ENCODE measurements around the gene MTERF2. TPM values are rescaled to one million over a fixed set of nuclear protein-coding genes. Genes with fewer than 3 reads are reported as not detected.
A peak's percentile ranks its signal among the peaks of the same experiment; 100 is the strongest.

MTERF2 gene
- total and polyA plus RNA-seq, 2 donors (not counting 1 experiment from before 2014, with no cell fraction given): 6.3 to 7.3 TPM

GRCh38 chr12:106962286-106962685 lies 24.7 kb downstream of the MTERF2 start:
- TF ChIP-seq EZH2 (IDR thresholded peaks at IDR 0.05; ENCODE audit: low read length, missing control alignments) (no peak), CTCF (conservative IDR thresholded peaks at IDR 0.05 in 1 of 2, IDR thresholded peaks at IDR 0.05 in 1 of 2; ENCODE audit: low read depth in 1 of 2, low read length in 2 of 2) (no peak)
- Histone ChIP-seq H3K79me2 (ENCODE audit: control insufficient read depth, insufficient read depth, low read length) (peaks cover 91% of the 10 kb centered on the region), H3K36me3 (ENCODE audit: control insufficient read depth, insufficient read depth, low read length) (peaks cover 1% of the 10 kb centered on the region), H3K9me3 (ENCODE audit: control insufficient read depth, insufficient read depth, low read depth, low read length) (no peaks in the 10 kb centered on the region), H3K9ac (ENCODE audit: insufficient read depth, low read length) (no peak overlapping the region), H3K4me3 (replicated peaks in 1 of 4; ENCODE audit: control extremely low read depth in 1 of 4, insufficient read depth in 1 of 4, low read depth in 3 of 4, low read length in 4 of 4) (no peak overlapping the region), H3K4me1 (ENCODE audit: control insufficient read depth, extremely low read depth, insufficient read depth, low read length) (no peaks in the 10 kb centered on the region), H4K20me1 (ENCODE audit: control insufficient read depth, extremely low read depth, insufficient read depth, low read length) (peaks cover 14% of the 10 kb centered on the region), H3K27ac (ENCODE audit: insufficient read depth, low read length) (no peak overlapping the region), H2AFZ (ENCODE audit: low read length) (no peak overlapping the region), H3K27me3 (ENCODE audit: control insufficient read depth, insufficient read depth, low read length) (no peaks in the 10 kb centered on the region), H3K4me2 (ENCODE audit: extremely low read depth, insufficient read depth, low read length) (no peak overlapping the region)
- DNase-seq (ENCODE audit: low read depth in 2 of 2): no peak

- H3K27ac ChIP-seq (ENCODE audit: insufficient read depth, low read length): no peak overlapping the region
- H3K9ac ChIP-seq (ENCODE audit: insufficient read depth, low read length): no peak overlapping the region
- no peak for DNase-seq (ENCODE audit: low read depth in 2 of 2)
- no peak overlapping the region for H3K4me2 ChIP-seq (ENCODE audit: extremely low read depth, insufficient read depth, low read length)
- H3K27me3 ChIP-seq (ENCODE audit: control insufficient read depth, insufficient read depth, low read length): no peaks in the 10 kb centered on the region
- H4K20me1 ChIP-seq (ENCODE audit: control insufficient read depth, extremely low read depth, insufficient read depth, low read length): peaks cover 14% of the 10 kb centered on the region
- no peaks in the 10 kb centered on the region for H3K9me3 ChIP-seq (ENCODE audit: control insufficient read depth, insufficient read depth, low read depth, low read length)
- no peak overlapping the region for H2AFZ ChIP-seq (ENCODE audit: low read length)
- peaks cover 90% of the 10 kb centered on the region for H3K79me2 ChIP-seq (ENCODE audit: control insufficient read depth, insufficient read depth, low read length)
- H3K36me3 ChIP-seq (ENCODE audit: control insufficient read depth, insufficient read depth, low read length): peaks cover 1% of the 10 kb centered on the region
- TF ChIP-seq CTCF (conservative IDR thresholded peaks at IDR 0.05 in 1 of 2, IDR thresholded peaks at IDR 0.05 in 1 of 2; ENCODE audit: low read depth in 1 of 2, low read length in 2 of 2) (no peak), EZH2 (IDR thresholded peaks at IDR 0.05; ENCODE audit: low read length, missing control alignments) (no peak)
- no peaks in the 10 kb centered on the region for H3K4me1 ChIP-seq (ENCODE audit: control insufficient read depth, extremely low read depth, insufficient read depth, low read length)
- no peak overlapping the region for H3K4me3 ChIP-seq (replicated peaks in 1 of 4; ENCODE audit: control extremely low read depth in 1 of 4, insufficient read depth in 1 of 4, low read depth in 3 of 4, low read length in 4 of 4)
These were observed 26.5 kb downstream of the MTERF2 start for GRCh38 chr12:106960443-106960842.

GRCh38 chr12:106957583-106957982 lies 29.4 kb downstream of the MTERF2 start:
- Histone ChIP-seq H3K4me2 (ENCODE audit: extremely low read depth, insufficient read depth, low read length) (peak overlapping the region; percentile 89), H3K4me1 (ENCODE audit: control insufficient read depth, extremely low read depth, insufficient read depth, low read length) (no peaks in the 10 kb centered on the region), H2AFZ (ENCODE audit: low read length) (no peak overlapping the region), H3K36me3 (ENCODE audit: control insufficient read depth, insufficient read depth, low read length) (peaks cover 1% of the 10 kb centered on the region), H4K20me1 (ENCODE audit: control insufficient read depth, extremely low read depth, insufficient read depth, low read length) (peaks cover 5% of the 10 kb centered on the region), H3K27ac (ENCODE audit: insufficient read depth, low read length) (no peak overlapping the region), H3K27me3 (ENCODE audit: control insufficient read depth, insufficient read depth, low read length) (no peaks in the 10 kb centered on the region), H3K9ac (ENCODE audit: insufficient read depth, low read length) (peak overlapping the region; percentile 13), H3K9me3 (ENCODE audit: control insufficient read depth, insufficient read depth, low read depth, low read length) (no peaks in the 10 kb centered on the region), H3K79me2 (ENCODE audit: control insufficient read depth, insufficient read depth, low read length) (peaks cover 63% of the 10 kb centered on the region), H3K4me3 (replicated peaks in 1 of 4; ENCODE audit: control extremely low read depth in 1 of 4, insufficient read depth in 1 of 4, low read depth in 3 of 4, low read length in 4 of 4) (peak overlapping the region; percentile 62 to 99 (median 82))
- no peak for TF ChIP-seq EZH2 (IDR thresholded peaks at IDR 0.05; ENCODE audit: low read length, missing control alignments)
- TF ChIP-seq CTCF (conservative IDR thresholded peaks at IDR 0.05 in 1 of 2, IDR thresholded peaks at IDR 0.05 in 1 of 2; ENCODE audit: low read depth in 1 of 2, low read length in 2 of 2): no peak
- no peak for DNase-seq (ENCODE audit: low read depth in 2 of 2)
